ENCODE measurements around the gene TEKT5.
A peak's percentile ranks its signal among the peaks of the same experiment; 100 is the strongest.
"Not testable (repeated sequence)": the region's sequence is repeated elsewhere in the genome, so short reads cannot be mapped to it uniquely, and the experiment has no call there.

The TEKT5 gene

DNA sequence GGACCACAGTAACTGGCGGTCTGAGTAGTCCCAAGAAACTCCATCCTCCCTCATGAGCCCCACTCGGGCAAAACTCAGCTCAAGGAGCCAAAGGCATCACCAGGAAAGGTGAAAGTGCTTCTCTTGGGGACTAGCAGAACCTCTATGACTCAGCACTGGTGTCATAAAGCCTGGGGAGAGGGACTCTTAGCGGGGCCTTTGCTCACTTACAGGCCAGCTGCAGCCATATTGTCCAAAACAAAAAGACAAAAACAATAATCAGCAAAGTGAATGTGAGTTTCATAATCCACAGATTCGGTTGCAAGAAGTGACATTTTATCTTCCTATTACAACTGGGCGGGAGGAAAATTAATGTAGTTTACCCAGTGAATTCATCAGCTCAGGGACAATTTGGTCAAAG is at the start of gene TEKT5:
Gene TEKT5, minus strand, starts transcription at position 101 of the 400 bp plus-strand sequence. Its CDS starts 57 bp downstream, at position 44.
- no peak for DNase-seq

DNA sequence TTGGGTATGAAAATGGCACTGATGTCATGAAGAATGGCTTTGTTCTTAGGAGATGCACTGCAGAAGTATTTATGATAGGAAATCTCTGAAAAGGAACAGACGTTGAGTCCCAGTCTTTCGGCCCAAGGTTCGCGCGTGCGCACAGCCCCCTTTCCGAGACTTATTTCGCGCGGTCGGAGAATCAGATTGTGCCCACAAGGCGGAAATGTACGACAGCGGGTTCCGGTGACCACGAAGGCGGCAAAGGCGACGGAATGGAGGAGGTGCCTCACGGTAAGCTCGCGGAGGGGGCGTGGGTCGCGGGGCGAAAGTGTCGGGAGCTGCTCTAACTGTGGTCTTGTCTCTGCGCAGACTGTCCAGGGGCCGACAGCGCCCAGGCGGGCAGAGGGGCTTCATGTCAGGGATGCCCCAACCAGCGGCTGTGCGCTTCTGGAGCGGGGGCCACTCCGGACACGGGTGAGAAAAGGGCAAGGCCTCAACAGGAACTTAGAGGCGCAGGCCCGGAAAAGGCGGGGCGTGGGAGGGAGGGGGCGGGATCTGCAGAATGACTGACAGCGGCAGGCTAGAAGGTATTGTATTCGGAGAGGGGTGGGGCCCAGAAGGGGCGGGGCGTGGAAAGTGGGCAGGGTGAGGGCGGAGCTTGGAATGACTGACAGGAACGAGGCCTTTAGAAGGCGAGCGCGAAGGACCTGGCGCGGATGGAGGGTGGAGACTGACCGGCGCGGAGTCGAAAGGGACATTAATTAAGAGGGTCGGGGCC is 49.1 kb upstream of the TEKT5 start, which contains the start of gene NUBP1:
Gene NUBP1, plus strand, starts transcription at position 233 of the 760 bp plus-strand sequence. Its CDS starts 22 bp downstream, at position 255.
- DNase-seq = peak; percentile 94 to 96

DNA sequence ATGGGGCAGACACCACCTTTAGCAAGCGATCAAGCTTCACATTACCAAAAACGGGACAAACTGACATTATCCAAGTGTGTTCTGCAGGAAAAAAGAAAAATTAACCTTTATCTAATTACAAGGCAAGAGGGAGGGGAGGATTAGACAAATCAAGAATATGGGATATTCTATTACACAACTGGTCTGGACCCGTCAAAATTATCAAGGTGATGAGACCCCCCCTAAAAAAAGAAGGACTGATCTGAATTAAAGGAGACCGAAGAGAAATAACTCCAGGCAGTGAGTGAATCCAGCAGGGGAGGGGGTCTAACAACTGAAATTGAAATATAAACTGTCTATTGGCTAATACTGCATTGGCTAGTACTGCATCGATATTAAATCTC is 48.5 kb upstream of the TEKT5 start:
- DNase-seq = no peak

DNA sequence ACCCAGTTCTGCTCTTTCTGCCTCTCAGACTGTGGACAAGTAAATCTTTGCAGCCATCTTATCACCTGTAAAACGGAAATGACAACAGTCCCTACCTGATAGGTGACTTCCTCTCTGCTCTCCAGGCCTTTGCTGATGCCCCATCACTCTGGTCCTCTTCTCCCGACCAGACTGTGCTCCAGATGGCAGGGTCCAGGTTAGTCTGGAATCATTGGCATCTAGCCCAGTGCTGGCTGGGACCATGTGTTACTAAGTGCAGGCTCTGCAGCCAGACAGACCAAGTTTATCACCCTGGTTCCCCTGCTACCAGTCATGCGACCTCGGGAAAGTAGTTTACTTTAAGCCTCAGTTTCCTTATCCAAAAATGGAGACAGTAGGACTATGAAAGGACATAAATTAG is 47.1 kb upstream of the TEKT5 start:
- DNase-seq = peak; percentile 22 to 87

DNA sequence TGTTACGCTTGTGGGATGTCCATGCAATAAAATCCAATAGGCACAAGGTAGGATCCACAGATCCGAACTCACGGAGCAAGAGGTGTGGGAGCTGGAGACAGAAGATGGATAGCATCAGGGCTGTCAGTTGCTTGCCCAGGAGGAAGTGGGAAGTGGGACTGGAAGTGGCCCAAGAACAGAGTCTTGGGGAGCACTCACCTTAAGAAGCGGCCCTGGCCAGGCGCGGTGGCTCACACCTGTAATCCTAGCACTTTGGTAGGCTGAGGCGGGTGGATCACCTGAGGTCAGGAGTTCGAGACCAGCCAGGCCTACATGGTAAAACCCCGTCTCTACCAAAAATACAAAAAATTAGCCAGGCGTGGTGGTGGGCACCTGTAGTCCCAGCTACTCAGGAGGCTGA is 46.5 kb upstream of the TEKT5 start:
- not testable (repeated sequence) for DNase-seq

DNA sequence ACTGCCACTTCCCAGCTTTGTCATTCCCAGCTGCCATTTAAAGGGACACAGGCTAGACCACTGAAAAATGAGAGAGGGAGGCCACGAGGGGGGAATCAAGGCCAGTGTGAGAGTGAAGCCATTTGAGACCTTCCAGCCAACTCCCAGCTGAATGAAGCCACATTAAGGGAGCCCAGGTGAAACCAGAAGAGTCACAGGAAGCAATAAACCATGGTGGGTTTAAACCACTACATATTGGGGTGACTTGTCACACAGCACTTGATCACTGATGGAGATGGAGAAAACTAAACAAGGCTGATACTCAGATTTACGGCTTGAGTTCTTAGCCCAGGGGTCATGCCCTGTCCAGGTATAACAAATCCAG is 46.1 kb upstream of the TEKT5 start:
- no peak for DNase-seq

DNA sequence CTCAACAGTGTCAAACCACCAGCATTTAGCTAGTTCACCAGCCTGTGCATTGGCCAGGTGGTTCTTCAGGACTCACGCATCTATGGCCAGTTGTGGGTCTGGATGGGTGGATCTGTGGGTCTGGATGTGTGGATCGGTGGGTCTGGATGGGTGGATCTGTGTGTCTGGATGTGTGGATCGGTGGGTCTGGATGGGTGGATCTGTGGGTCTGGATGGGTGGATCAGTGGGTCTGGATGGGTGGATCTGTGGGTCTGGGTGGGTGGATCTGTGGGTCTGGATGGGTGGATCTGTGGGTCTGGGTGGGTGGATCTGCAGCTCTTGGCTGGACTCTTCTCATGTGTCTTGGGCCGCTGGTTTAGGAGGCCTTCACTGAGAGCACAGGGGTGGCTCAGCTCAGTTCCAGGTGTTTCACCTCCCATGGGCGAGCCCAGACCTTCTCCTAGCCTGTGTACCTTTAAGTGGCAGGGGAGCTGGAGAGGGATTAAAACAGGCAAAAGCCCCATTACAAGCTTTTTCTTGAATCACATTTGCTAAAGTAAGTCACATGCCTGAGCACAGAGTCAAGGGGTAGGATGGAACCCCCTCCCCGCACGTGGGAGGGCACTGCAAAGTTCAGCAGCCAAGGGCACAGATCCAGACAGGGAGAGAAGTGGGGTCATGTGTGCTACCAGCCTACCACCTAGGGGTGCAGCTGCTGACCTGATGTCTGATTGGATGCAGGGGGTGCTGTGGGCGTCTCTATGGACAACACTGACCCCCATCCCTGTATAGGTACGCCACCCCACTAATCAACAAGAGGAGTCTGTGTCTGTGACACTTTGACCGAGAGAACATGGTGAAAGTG is 45.5 kb upstream of the TEKT5 start:
- DNase-seq = no peak

DNA sequence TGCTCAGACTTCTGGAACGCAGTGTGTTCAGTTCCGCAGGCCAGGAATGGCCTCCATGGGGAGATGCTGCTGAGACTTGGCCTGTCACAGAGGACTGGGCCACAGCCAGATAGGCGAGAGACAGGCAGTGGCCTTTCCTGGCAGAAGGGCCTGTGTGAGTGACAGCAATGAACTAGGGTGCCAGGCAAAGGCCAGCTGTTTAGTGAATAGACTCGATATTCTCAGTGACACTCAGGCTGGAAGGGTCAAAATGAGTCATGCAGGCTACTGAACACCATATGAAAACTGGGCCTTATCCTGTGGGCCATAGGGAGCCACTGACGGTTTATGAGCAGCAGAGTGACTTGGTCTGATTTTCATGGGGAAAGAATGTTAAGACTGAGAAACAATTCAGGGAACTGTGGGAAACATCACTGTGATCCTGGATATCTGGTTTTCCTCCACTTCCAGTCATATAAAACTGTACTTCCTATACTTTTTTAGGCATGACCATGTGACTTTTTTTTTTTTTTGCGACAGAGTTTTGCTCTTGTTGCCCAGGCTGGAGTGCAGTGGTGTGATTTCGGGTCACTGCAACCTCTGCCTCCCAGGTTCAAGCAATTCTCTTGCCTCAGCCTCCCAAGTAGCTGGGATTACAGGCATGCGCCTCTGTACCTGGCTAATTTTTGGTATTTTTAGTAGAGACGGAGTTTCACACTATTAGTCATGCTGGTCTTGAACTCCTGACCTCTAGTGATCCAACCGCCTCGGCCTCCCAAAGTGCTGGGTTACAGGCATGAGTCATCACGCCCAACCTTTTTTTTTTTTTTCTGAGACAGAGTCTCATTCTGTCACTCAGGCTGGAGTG is 43.7 kb upstream of the TEKT5 start:
- DNase-seq = peak in 1 of 2 experiments; percentile 14

DNA sequence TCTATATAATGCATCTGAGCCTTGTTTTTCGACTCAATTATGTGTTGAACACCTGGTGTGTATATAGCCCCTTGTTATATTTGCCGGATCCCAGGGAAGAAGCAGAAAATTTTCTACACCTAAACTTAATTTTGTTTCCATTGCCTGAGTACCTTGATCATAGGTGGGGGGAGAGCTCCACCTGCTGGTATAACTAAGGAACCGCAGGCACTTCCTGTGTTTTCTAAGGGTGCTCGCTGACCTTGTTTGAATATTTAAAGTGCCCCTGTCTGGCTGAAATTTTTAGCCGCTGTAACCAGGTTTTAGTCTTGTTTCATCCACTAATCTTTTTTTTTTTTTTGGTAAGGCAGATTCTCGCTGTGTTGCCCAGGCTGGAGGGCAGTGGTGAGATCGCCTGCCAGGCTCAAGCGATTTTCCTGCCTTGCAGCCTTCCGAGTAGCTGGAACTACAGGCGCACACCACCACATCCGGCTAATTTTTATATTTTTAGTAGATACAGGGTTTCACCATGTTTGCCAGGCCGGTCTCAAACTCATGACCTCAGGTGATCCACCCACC is 42.4 kb upstream of the TEKT5 start:
- peak; percentile 8 to 67 for DNase-seq

DNA sequence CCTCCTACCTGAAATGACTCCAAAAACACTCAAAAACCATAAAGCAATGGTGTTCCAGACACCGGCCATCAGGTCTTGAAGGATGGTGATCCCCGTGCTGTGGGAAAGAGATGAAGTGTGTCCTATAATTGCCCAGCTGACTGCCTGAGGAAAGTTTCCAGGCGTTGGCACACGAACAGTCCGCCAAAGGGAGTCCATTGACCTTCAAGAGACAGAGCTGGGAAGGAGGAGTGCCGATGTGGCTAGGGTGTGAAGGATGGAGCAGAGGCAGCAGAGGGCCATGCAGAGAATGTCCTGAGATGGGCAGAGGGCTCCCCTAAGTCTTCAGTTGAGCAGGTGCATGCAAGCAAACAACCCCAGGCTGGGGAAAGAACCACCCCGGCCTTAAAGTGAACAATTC is 37.1 kb upstream of the TEKT5 start:
- no peak for DNase-seq

DNA sequence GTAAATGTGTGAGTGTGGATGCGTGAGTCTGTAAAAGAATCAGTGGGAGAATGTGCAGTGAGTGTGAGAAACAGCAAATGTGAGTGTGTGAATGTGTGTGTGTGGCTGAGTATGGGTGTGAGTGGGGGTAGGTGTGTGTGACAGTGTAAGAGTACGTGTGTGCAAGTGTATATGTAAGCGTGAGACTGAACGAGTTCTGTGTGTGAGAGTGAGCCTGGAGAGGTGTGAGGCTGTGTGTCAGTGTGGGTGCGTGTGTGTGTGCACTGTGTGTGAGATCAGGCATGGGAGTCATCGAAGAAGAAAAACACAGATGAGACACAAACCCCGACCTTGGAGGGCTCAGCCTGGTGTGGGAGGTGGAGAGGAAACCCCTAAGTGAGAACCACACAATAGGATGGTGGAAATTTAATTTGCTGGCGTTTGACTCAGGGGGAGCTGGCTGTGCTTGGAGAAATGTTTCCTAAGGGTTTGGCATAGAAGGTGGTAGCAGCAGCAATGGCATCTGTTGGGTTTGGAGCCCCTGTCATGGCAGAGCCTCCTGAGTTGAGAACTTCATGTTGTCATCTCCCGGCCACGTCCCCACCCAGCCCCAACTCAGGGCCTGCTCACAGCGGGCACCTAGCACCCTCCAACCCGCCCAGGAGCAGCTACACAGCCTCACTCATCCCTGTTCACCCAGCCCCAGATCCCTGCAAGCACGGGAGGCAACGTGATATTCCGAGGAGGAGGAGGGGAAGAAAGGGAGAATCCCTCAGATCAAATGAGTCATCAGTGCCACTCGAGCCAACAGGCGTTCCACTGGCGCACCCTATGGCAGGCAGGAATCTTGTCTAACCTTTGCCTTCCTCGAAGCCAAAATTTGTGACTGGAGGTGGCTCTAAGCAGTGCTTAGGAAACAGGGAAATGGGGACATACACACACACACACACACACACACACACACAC is 34.6 kb upstream of the TEKT5 start:
- DNase-seq = peak in 1 of 2 experiments; percentile 10

DNA sequence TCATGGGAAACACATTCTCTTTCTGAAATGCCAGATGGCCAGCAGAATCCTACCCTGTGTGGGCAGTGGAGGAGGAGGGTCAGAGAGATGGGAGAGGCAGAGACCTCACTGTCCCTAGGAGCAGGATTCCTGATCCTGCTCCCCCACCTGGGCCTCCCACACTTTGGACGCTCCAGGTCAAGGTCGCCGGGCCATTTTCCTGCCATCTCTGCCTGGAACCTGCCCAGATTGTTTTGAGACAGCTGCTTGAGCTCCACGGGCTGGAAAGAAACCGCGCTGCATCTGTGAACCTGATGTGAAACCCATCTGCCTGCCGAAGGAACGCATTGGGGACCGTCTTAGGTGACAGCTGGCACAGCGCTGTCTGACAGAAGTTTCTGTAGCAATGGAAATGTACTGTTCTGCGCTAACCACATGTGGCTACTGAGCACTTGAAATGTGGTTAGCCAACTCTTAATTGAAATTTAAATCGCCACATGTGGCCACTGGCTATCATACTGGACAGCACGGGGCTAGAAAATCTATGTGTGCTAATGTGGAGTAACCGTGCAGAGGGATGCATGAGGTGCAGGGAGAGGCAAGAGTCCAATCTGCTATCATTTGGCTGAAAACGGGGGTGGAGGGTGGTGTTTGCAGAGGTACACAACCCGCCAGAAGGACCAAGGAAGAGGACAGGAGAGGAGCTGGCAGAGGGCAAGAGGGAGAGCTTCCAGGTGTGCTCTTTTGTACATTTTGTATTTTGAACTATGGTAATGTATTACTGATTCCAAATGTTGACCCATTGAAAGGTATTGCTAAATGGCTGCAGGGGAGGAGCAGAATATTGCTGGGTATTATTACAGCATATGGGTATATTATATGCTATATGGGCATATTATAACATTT is 33.5 kb upstream of the TEKT5 start:
- DNase-seq = no peak

DNA sequence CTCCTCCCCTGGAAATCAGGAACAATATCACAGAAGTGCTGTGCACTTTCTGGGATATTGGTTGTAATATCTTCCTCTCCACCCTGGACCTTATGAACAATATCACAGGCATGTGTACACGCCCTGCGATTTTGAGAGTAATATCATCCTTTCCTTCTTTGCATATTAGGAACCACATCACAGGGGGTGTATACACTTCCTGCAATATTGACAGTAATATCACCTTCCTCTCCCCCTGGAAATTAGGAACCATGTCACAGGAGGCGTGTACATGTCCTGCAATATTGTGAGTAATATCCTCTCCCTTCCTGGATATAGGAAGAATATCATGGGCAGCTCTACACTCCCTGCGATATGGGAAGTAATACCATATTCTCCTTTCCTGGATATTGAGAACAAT is 14.2 kb upstream of the TEKT5 start:
- no peak for DNase-seq

DNA sequence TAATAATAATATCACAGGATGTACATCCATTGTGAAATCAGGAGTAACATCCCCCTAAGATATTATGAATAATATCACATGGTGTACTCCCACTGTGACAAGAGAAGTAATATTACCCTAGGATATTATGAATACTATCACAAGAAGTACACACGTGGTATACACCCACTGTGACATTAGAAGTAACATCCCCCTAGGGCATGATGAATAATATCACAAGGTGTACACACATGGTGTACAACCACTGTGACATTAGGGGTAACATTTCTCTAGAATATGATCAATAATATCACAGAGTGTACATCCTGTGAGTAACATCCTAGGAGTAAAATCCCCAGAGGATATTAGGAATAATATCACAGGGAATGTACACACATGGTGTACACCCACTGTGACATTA is 5.0 kb upstream of the TEKT5 start:
- DNase-seq = no peak

DNA sequence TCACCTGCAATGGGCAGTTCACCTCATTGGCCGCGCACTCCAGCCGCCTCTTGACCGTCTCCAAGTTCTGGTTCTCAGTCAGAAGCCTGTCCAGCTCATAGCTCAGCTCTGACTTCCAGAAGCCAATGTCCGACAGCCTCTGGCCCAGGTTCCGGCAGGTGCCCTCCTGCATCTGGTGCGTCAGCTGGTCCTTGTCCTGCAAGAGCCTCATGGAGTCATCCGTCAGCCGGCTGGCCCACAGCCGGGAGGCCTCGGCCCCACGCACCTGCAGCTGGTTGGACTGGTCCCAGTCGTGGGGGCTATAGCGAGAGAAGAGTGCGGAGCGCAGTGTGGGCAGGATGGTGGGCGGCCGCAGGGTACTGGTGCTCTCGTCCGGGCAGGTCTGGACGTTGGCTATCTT is 424 bp downstream of the TEKT5 start:
- DNase-seq = no peak

DNA sequence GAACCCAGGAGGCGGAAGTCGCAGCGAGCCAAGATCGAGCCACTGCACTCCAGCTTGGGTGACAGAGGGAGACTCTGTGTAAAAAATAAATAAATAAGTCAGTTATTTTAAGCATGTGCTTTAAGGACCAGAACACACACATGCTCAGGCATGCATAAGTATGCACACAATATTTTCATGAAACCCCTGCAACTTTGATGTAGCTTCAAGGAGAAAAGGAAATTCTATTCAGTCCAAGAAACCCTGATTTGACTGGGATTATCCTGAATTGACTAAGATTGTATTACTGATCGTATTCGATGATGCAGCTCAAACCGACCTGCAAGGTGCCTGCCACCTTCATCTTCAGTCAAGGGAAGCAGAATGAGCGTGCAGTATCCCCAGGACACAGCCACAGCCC is 841 bp downstream of the TEKT5 start:
- DNase-seq = no peak

DNA sequence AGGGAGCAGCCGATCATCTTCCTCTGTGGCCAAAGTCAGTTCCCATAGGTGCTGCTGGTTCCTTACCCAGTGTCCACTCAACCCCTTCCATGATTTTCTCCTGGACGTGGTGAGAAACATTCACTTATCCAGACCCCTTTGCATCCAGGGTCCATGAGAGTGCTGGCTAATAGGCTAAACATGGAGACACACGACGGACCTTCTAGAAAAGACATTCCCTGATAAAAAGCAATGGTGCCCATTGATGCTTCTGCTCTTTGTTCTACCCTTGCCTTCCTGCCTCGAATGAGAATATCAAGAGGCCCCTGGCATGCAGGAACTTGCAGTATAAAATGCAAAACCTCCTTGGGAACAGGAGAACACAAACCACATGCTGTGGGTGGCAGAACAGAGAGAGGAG is 2.3 kb downstream of the TEKT5 start:
- DNase-seq = no peak

DNA sequence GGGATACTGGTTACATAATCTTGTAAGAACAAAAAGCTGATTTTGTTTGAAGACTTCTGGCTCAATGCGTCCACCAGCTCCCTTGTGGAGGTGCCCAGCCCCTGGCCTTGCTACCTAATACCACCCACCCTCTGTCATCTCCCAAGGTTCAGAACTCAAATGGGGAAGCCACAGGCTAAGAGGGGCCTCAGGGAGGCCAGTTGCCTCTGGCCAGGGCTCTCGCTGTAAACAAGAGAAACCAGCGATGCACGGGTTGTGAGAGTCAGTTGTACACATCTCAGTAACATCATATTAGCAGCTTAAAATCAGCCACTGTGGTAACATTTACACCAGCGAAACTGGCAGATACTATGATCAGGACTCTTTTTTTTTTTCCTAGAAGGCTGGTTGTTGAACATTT is 6.0 kb downstream of the TEKT5 start:
- no peak for DNase-seq

DNA sequence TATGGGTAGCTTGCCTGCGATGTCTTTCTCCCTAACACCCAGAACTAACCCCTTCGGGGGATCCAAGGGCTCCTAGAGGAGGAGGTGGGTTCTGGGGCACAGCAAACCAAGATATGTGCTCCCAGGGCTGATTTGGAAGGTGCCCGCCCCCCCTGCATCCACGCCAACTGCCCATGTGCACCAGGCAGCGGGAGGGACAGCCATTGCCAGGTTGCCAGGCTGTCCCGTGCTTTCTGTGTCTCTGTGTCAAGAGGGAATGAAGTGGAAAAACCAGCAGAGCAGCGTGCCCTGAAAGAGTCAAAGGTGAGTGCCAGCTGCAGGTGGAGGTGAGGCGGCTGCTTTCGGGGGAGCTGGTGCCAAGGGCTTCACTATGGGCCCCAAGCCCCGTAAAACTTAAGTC is 6.4 kb downstream of the TEKT5 start:
- no peak for DNase-seq

DNA sequence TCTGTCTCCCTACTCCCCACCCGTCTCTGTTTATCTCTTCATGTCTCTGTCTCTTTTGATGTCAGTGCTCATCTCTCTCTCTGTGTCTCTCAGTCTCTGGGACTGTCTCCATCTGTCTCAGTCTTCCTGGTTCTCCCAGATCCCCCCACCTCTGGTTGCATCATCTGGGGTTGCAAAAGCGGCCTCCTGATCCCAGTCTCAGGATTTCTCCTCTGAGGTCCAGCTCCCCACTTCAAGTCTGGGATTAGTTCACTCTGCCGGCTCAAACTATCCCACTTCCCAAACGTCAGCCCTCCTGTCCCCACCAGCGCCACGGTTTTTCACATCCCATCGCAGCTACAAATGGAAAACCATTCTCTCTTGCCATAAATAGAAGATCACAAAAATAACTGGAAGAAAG is 9.0 kb downstream of the TEKT5 start:
- no peak for DNase-seq
